A673 (cell line): ENCODE measurements around the gene AKNA. TPM values are rescaled to one million over a fixed set of nuclear protein-coding genes. Genes with fewer than 3 reads are reported as not detected.

ENCODE experiments used
- BruUV-seq: library from RNA; stranded (reverse); fragments of 400-500 nt; replicated peaks from 2 replicates; lab custom pipeline; 2021; lab: Mats Ljungman, UMichigan
- CTCF ChIA-PET: fragments of 300-600 bp; sonication (Branson Sonifier 250); formaldehyde crosslinking; loops from one replicate; lab custom pipeline; 2022; ENCODE audit warnings: antibody characterized with exemption; lab: Charles Lee
- POLR2A ChIA-PET: fragments of 300-600 bp; sonication (Branson Sonifier 250); formaldehyde crosslinking; loops from one replicate; lab custom pipeline; 2022; ENCODE audit warnings: antibody characterized with exemption; ENCODE audit not compliant: low non-redundant PET; lab: Charles Lee
- DNase-seq: peaks from one replicate; pipeline ENCODE4 v3.0.0-alpha.2; 2015; ENCODE audit warnings: low spot score
- H3K27ac ChIP-seq: fragments of 200-600 bp; sonication (generic); 2 replicates; pipeline ENCODE4 v1.5.1; 2016; ENCODE audit warnings: mixed run types, low read depth, mild to moderate bottlenecking, mixed read lengths, antibody characterized with exemption, low read length; ENCODE audit not compliant: poor library complexity, severe bottlenecking
- H3K27me3 ChIP-seq: fragments of 200-600 bp; sonication (generic); replicated peaks from 2 replicates; pipeline ENCODE4 v1.6.1; 2017; ENCODE audit warnings: mixed run types, low read depth, mild to moderate bottlenecking, mixed read lengths, antibody characterized with exemption, low read length; ENCODE audit not compliant: insufficient read depth, poor library complexity
- H3K36me3 ChIP-seq: fragments of 200-600 bp; sonication (generic); 2 replicates; pipeline ENCODE4 v1.6.1; 2016; ENCODE audit warnings: mixed run types, mild to moderate bottlenecking, mixed read lengths, antibody characterized with exemption, low read length; ENCODE audit not compliant: insufficient read depth, poor library complexity, severe bottlenecking
- H3K4me1 ChIP-seq: fragments of 200-600 bp; sonication (generic); 2 replicates; pipeline ENCODE4 v1.6.1; 2017; ENCODE audit warnings: mixed run types, mild to moderate bottlenecking, mixed read lengths, antibody characterized with exemption, low read length; ENCODE audit not compliant: insufficient read depth, poor library complexity, severe bottlenecking
- H3K4me3 ChIP-seq: fragments of 200-600 bp; sonication (generic); 2 replicates; pipeline ENCODE4 v1.5.1; 2016; ENCODE audit warnings: low read depth, mixed run types, mild to moderate bottlenecking, mixed read lengths, low read length; ENCODE audit not compliant: poor library complexity, severe bottlenecking
- H3K9me3 ChIP-seq: fragments of 200-600 bp; sonication (generic); 2 replicates; pipeline ENCODE4 v1.6.1; 2016; ENCODE audit warnings: mixed run types, low read depth, mild to moderate bottlenecking, mixed read lengths, antibody characterized with exemption, low read length; ENCODE audit not compliant: poor library complexity, severe bottlenecking
- CTCF ChIP-seq: fragments of 300-800, 200-600 bp; sonication (generic); conservative IDR thresholded peaks from 2 replicates; pipeline ENCODE4 v1.5.1; 2017; ENCODE audit warnings: low read depth, mild to moderate bottlenecking, antibody characterized with exemption, low read length, moderate library complexity, mixed read lengths
- EZH2 ChIP-seq: fragments of 200-600 bp; sonication (generic); IDR thresholded peaks from 2 replicates; pipeline ENCODE4 v1.6.1; 2017; ENCODE audit warnings: borderline replicate concordance, low read depth, mild to moderate bottlenecking, mixed read lengths, antibody characterized with exemption, low read length; ENCODE audit not compliant: poor library complexity, severe bottlenecking
- intact Hi-C: fragments of 100-400 bp; cut with micrococcal nuclease; formaldehyde crosslinking; loops from one replicate; pipeline ENCODE4 v1.10.0; 2022; ENCODE audit not compliant: unreplicated experiment
- total RNA-seq: library from RNA; stranded (reverse); gene quantifications from 2 replicates; pipeline ENCODE4 v1.2.3, GENCODE V29; 2021

The AKNA gene
- total RNA-seq, 1 experiment from 2014 or later, result 20.4 TPM

DNA sequence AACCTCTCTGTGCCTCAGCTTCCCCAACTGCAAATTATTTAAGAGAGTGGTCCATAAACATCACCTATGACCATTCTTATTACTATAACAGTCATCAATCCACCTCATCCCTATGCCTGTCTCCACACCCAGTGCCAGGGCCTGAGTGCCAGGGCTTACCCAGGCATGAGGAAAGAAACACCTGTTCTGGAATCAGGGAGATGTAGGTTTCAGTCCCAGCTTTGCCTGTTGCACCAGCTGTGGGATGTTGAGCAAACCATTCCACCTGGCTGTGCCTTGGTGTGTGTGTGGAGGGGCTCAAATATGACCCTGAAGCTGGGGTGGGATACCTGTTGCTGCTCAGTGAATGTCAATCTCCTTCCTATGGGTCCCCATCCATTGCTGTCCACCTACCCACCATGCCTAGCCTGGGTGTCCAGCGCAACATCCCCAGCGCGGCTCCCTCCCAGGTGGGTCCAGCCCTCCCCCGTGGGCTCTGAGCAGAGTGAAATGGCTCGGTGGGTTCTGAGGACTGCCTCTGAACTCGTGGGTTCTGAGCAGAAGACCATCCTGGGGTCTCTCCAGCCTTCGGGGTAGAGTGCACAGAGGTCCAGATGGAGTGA lies 16.3 kb downstream of the AKNA start:
- H3K27ac ChIP-seq, result peak overlapping the region; percentile 19
- ChIA-PET POLR2A (no interaction called here), CTCF (no interaction called here)
- H3K4me3 ChIP-seq, result no peak overlapping the region
- DNase-seq, result no peak
- intact Hi-C loops, result no loop called here
- no peaks in the 10 kb centered on the region for H3K27me3 ChIP-seq
- BruUV-seq, result no TSS peak
- TF ChIP-seq CTCF, result no peak
- no peak for TF ChIP-seq EZH2
- H3K4me1 ChIP-seq, result peaks cover 10% of the 10 kb centered on the region
- no peaks in the 10 kb centered on the region for H3K9me3 ChIP-seq
- peaks cover 28% of the 10 kb centered on the region for H3K36me3 ChIP-seq

DNA sequence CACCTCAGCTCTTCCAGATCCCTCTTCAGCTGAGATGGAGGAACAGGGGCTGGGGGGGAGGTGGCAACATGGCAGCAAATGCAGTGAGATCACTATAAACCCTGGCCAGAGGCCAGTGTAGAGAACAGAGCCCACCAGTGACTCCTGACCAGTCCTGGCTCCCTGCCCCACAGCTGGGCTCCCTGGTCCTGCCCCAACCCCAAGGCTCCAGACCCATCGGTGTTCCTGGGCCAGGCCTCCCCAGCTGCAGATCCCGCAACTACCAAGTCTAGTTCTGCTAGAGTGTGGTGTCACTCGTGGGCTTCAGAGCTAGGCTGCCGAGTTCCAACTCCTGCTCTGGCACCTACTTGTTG lies 16.8 kb downstream of the AKNA start:
- no peaks in the 10 kb centered on the region for H3K27me3 ChIP-seq
- TF ChIP-seq EZH2, result no peak
- no peak for TF ChIP-seq CTCF
- POLR2A ChIA-PET, result no interaction called here
- H3K4me1 ChIP-seq, result peaks cover 10% of the 10 kb centered on the region
- H3K27ac ChIP-seq, result no peak overlapping the region
- no TSS peak for BruUV-seq
- H3K9me3 ChIP-seq, result no peaks in the 10 kb centered on the region
- DNase-seq, result no peak
- intact Hi-C loops, result no loop called here
- peaks cover 28% of the 10 kb centered on the region for H3K36me3 ChIP-seq
- CTCF ChIA-PET, result no interaction called here
- no peak overlapping the region for H3K4me3 ChIP-seq

DNA sequence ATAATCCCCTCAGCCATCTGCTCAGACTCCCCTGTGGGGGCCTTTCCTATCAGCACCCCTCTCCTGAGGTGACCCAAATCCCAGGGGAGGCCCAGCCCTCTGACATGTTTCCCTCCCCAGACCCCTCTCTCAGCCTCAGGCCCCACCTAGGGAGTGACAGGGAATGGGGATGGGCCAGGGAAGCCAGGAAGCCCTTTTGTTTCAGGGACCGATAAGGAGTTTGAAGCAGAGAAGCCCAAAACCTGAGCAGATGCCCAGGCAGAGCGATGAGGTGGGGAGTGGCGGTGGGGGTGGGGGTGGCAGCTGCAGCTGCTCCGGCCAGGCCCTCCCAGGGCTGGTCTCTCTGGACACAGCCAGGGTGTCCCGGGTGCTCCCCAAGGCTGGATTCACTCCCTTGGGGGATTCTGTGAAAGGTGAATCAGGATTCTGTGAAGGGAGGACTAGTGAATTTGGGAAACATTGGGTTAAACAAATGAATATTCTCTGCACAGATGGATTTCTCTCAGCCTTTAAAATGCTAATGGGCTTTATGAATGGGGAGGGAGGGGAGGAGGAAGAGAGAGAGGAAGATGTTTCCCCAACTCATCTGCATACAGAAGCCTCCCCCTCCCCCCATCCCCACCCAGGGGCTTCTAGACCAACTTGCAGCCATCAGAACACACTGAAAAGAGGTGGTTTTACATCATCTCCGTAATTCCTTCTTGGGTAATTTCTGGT lies 17.4 kb downstream of the AKNA start:
- Histone ChIP-seq H3K27ac (peak overlapping the region; percentile 47), H3K36me3 (peaks cover 28% of the 10 kb centered on the region), H3K4me1 (peaks cover 10% of the 10 kb centered on the region), H3K4me3 (no peak overlapping the region), H3K9me3 (no peaks in the 10 kb centered on the region), H3K27me3 (no peaks in the 10 kb centered on the region)
- ChIA-PET CTCF (no interaction called here), POLR2A (no interaction called here)
- intact Hi-C loops, result no loop called here
- no peak for TF ChIP-seq CTCF
- no peak for TF ChIP-seq EZH2
- no TSS peak for BruUV-seq
- DNase-seq, result no peak
